ENCODE results near the gene HOXD10. TPM values are rescaled to one million over a fixed set of nuclear protein-coding genes. Genes with fewer than 3 reads are reported as not detected.
A peak's percentile ranks its signal among the peaks of the same experiment; 100 is the strongest.

The HOXD10 gene
- total and polyA plus RNA-seq, 2 of the 13 experiments (the other 11 are each of a cell fraction or from before 2014, with no cell fraction given) = not detected

DNA sequence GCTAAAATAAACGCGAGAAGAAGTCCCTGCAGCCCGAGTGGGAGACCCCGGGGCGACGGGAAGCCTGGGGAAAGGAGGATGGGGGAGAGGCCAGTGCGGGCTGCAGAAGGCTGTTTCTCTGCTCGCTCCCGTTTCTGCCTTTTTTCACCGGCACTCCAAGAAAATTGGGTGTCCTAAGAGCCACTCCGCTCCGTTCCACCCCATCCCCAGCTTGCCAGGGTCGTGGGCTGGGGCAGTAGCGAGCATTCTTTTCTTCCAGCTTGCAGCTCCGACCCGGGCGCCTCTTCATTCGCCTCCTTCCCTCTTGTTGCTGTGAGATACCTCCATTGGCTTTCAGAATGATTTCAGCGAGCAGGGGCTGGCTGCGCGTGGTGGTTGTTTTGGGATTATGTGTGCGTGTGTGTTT lies 41.6 kb downstream of the HOXD10 start:
- Histone ChIP-seq H4K20me1 (ENCODE audit: insufficient read depth, low read length) (no peaks in the 10 kb centered on the region), H3K4me3 (replicated peaks in 1 of 3; ENCODE audit: insufficient read depth in 1 of 3, low read depth in 2 of 3, low read length in 3 of 3) (peak overlapping the region in 1 of 3 experiments; percentile 0; a peak in 1 of 6 replicates), H3K9ac (ENCODE audit: insufficient read depth, low read depth, low read length) (no peak overlapping the region), H3K9me3 (ENCODE audit: low read length) (no peaks in the 10 kb centered on the region), H3K79me2 (ENCODE audit: insufficient read depth, low read length) (no peaks in the 10 kb centered on the region), H2AFZ (ENCODE audit: low read length) (no peak overlapping the region), H3K4me1 (ENCODE audit: insufficient read depth, low read length) (peaks cover 50% of the 10 kb centered on the region), H3K27me3 (ENCODE audit: control insufficient read depth in 1 of 2, insufficient read depth in 2 of 2, low read length in 2 of 2) (peaks cover 12 to 96% of the 10 kb centered on the region in 2 experiments), H3K4me2 (ENCODE audit: low read depth, low read length) (peak overlapping the region; percentile 8; the same call in 1 of the 2 replicates), H3K27ac (ENCODE audit: extremely low read length, insufficient read depth, low read length) (no peak overlapping the region), H3K36me3 (replicated peaks in 1 of 2; ENCODE audit: control insufficient read depth in 1 of 2, insufficient read depth in 2 of 2, low read length in 2 of 2) (no peaks in the 10 kb centered on the region)
- intact Hi-C loops (cut with micrococcal nuclease; ENCODE audit: unreplicated experiment) (no loop called here), in situ Hi-C loops (cut with HindIII; ENCODE audit: extremely low pct_ligation_motif_present, low pct_unique_long_range_greater_than_20kb) (no loop called here)
- DNase-seq (ENCODE audit: low spot score) (no peak), ATAC-seq (no peak), FAIRE-seq (no peak)
- WGBS (ENCODE audit: low lambda C conversion rate) = 24% methylated on average over 22 of the region's 22 CpGs
- POLR2A ChIA-PET = no interaction called here
- TF ChIP-seq ZNF614 (CRISPR knock-in tag; IDR thresholded peaks at IDR 0.05; ENCODE audit: borderline replicate concordance) = no peak
- TF ChIP-seq CBX2 (IDR thresholded peaks at IDR 0.05; ENCODE audit: low read depth, low read length) = peak; percentile 97; the same call in 1 of the 2 replicates
- 0 out of 2 replicates have a peak, but pooled peaks have one; percentile 38 for TF ChIP-seq CBX2 (CRISPR knock-in tag; IDR thresholded peaks at IDR 0.05; ENCODE audit: low read depth)
- no peak for TF ChIP-seq ZNF746 (CRISPR knock-in tag; IDR thresholded peaks at IDR 0.05)
- no peak for TF ChIP-seq ZSCAN12 (CRISPR knock-in tag; IDR thresholded peaks at IDR 0.05)
- TF ChIP-seq ZNF781 (CRISPR knock-in tag; IDR thresholded peaks at IDR 0.05; ENCODE audit: borderline replicate concordance, not compliant biosample characterization) = no peak
- no peak for TF ChIP-seq HOXA5 (CRISPR knock-in tag; IDR thresholded peaks at IDR 0.05)
- TF ChIP-seq IKZF4 (CRISPR knock-in tag; IDR thresholded peaks at IDR 0.05; ENCODE audit: borderline replicate concordance, low read depth, not compliant biosample characterization) = no peak
- TF ChIP-seq, protein P1, sequence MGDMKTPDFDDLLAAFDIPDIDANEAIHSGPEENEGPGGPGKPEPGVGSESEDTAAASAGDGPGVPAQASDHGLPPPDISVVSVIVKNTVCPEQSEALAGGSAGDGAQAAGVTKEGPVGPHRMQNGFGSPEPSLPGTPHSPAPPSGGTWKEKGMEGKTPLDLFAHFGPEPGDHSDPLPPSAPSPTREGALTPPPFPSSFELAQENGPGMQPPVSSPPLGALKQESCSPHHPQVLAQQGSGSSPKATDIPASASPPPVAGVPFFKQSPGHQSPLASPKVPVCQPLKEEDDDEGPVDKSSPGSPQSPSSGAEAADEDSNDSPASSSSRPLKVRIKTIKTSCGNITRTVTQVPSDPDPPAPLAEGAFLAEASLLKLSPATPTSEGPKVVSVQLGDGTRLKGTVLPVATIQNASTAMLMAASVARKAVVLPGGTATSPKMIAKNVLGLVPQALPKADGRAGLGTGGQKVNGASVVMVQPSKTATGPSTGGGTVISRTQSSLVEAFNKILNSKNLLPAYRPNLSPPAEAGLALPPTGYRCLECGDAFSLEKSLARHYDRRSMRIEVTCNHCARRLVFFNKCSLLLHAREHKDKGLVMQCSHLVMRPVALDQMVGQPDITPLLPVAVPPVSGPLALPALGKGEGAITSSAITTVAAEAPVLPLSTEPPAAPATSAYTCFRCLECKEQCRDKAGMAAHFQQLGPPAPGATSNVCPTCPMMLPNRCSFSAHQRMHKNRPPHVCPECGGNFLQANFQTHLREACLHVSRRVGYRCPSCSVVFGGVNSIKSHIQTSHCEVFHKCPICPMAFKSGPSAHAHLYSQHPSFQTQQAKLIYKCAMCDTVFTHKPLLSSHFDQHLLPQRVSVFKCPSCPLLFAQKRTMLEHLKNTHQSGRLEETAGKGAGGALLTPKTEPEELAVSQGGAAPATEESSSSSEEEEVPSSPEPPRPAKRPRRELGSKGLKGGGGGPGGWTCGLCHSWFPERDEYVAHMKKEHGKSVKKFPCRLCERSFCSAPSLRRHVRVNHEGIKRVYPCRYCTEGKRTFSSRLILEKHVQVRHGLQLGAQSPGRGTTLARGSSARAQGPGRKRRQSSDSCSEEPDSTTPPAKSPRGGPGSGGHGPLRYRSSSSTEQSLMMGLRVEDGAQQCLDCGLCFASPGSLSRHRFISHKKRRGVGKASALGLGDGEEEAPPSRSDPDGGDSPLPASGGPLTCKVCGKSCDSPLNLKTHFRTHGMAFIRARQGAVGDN (CRISPR knock-in tag; IDR thresholded peaks at IDR 0.05) = peak; percentile 3; the same call in 1 of the 2 replicates
- no peak for TF ChIP-seq NCOA1 (CRISPR knock-in tag; IDR thresholded peaks at IDR 0.05)
- no peak for TF ChIP-seq JUNB (CRISPR knock-in tag; IDR thresholded peaks at IDR 0.05; ENCODE audit: borderline replicate concordance)
- TF ChIP-seq ZNF225 (CRISPR knock-in tag; IDR thresholded peaks at IDR 0.05) = no peak
- TF ChIP-seq, protein P2, sequence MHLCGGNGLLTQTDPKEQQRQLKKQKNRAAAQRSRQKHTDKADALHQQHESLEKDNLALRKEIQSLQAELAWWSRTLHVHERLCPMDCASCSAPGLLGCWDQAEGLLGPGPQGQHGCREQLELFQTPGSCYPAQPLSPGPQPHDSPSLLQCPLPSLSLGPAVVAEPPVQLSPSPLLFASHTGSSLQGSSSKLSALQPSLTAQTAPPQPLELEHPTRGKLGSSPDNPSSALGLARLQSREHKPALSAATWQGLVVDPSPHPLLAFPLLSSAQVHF (CRISPR knock-in tag; IDR thresholded peaks at IDR 0.05) = no peak
- no peak for TF ChIP-seq RFX3 (CRISPR knock-in tag; IDR thresholded peaks at IDR 0.05)
- TF ChIP-seq, protein P3, sequence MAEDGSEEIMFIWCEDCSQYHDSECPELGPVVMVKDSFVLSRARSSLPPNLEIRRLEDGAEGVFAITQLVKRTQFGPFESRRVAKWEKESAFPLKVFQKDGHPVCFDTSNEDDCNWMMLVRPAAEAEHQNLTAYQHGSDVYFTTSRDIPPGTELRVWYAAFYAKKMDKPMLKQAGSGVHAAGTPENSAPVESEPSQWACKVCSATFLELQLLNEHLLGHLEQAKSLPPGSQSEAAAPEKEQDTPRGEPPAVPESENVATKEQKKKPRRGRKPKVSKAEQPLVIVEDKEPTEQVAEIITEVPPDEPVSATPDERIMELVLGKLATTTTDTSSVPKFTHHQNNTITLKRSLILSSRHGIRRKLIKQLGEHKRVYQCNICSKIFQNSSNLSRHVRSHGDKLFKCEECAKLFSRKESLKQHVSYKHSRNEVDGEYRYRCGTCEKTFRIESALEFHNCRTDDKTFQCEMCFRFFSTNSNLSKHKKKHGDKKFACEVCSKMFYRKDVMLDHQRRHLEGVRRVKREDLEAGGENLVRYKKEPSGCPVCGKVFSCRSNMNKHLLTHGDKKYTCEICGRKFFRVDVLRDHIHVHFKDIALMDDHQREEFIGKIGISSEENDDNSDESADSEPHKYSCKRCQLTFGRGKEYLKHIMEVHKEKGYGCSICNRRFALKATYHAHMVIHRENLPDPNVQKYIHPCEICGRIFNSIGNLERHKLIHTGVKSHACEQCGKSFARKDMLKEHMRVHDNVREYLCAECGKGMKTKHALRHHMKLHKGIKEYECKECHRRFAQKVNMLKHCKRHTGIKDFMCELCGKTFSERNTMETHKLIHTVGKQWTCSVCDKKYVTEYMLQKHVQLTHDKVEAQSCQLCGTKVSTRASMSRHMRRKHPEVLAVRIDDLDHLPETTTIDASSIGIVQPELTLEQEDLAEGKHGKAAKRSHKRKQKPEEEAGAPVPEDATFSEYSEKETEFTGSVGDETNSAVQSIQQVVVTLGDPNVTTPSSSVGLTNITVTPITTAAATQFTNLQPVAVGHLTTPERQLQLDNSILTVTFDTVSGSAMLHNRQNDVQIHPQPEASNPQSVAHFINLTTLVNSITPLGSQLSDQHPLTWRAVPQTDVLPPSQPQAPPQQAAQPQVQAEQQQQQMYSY (CRISPR knock-in tag; IDR thresholded peaks at IDR 0.05) = no peak
- no TSS peak for BruUV-seq (replicated peaks)
- CTCF ChIA-PET (ENCODE audit: low intra/inter-chr PET ratio, low total read pairs) = no interaction called here

All from HepG2 (cell line).